PFSK-1 (cell line): ENCODE measurements around the gene RND3. TPM values are rescaled to one million over a fixed set of nuclear protein-coding genes. Genes with fewer than 3 reads are reported as not detected.
A peak's percentile ranks its signal among the peaks of the same experiment; 100 is the strongest.

ENCODE experiments used
- FOXP2 ChIP-seq: optimal IDR thresholded peaks from 2 replicates; pipeline ENCODE3; 2011; ENCODE audit warnings: borderline replicate concordance, control low read depth, inconsistent platforms; ENCODE audit not compliant: insufficient read depth; ENCODE audit errors: extremely low read length, extremely low read depth
- POLR2AphosphoS5 ChIP-seq: IDR thresholded peaks from 2 replicates; pipeline ENCODE4 v1.6.1; 2012; ENCODE audit warnings: low read depth, mild to moderate bottlenecking, control low read depth, low read length, moderate library complexity
- REST ChIP-seq, 2 experiments: IDR thresholded peaks; 2 replicates each; pipeline versions ENCODE4 v1.6.1 to v1.8.0; 2011 to 2012; ENCODE audit warnings: low read depth in 2 of 2, low read length in 2 of 2, control low read depth in 1 of 2, inconsistent platforms in 1 of 2, mild to moderate bottlenecking in 1 of 2, moderate library complexity in 1 of 2; ENCODE audit not compliant: insufficient read depth in 1 of 2
- SIN3A ChIP-seq: IDR thresholded peaks from 2 replicates; pipeline ENCODE4 v1.6.1; 2012; ENCODE audit warnings: mild to moderate bottlenecking, low read length, moderate library complexity, borderline replicate concordance; ENCODE audit not compliant: insufficient read depth
- TAF1 ChIP-seq: IDR thresholded peaks from 2 replicates; pipeline ENCODE4 v1.6.1; 2012; ENCODE audit warnings: low read length, control low read depth, borderline replicate concordance; ENCODE audit not compliant: insufficient read depth
- polyA plus RNA-seq: library from polyadenylated mRNA; unstranded; fragments of >200 nt; gene quantifications from one replicate; pipeline ENCODE4 v1.2.1, GENCODE V29; 2012; ENCODE audit warnings: low read depth, missing spikeins; ENCODE audit not compliant: insufficient read length

RND3 gene
- polyA plus RNA-seq: 31.2 TPM

DNA sequence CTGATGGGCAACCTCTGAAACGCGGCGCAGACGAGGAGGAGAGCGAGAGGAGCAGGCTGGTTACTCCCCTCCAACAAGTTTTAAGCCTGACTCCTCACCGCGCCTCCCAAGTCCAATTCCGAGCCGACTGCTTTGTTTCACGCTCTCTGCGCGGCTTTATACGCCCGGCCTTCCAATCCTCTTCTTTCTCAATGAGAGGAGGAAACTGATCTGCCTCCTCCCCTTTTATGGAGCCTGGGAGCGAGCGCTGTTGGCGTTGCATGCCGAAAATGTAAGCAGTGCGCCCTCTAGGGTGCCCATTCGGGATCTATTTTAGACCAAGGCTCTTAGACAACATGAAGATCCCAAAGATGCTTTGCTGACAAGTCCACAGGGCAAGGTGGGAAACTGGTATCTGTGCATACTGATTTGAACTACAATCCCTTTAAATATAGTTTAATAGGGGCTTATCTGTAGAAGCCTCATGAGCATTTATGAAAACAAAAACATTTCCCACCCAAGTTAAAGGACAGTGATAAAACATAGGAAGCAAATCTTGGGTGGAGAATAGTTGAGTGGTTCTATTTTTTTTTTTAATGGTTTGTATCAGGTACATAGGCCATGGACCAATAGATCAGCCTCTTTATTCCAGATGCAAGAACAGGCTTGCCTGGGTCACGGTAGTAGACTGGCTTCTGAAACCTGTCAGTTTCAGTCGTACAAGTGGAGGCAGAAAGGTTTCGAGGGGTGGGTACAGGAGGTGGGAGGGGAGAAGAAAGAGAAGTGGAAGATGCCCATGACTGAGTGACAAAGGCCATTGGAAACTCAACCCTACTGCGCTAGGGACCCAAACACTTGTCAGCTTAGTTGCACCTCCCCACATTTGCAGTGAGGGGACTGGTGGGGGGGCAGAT, at the start of gene RND3:
RND3 (minus strand) TSS at position 131 of the 893 bp plus-strand sequence. CDS start 250 bp downstream, outside the sequence.
- TF ChIP-seq TAF1 (peak; percentile 98), SIN3A (peak; percentile 63; the same call in 1 of the 2 replicates), POLR2AphosphoS5 (peak; percentile 99), FOXP2 (no peak), REST (IDR thresholded peaks at IDR 0.05; ENCODE audit: insufficient read depth in 1 of 2, low read depth in 2 of 2, low read length in 2 of 2) (peak in 1 of 2 experiments; percentile 59; a peak in 2 of 4 replicates)

- TF ChIP-seq POLR2AphosphoS5 (no peak), TAF1 (no peak), FOXP2 (no peak)
Measured at GRCh38 chr2:150535176-150535575, 47.7 kb upstream of the RND3 start.

GRCh38 chr2:150532879-150533278, 45.4 kb upstream of the RND3 start:
- TF ChIP-seq POLR2AphosphoS5 (no peak), REST (IDR thresholded peaks at IDR 0.05; ENCODE audit: insufficient read depth in 1 of 2, low read depth in 2 of 2, low read length in 2 of 2) (no peak), TAF1 (no peak), FOXP2 (no peak), SIN3A (no peak)

- TF ChIP-seq REST (IDR thresholded peaks at IDR 0.05; ENCODE audit: insufficient read depth in 1 of 2, low read depth in 2 of 2, low read length in 2 of 2) (no peak), TAF1 (no peak), SIN3A (no peak), FOXP2 (no peak), POLR2AphosphoS5 (no peak)
Measured at GRCh38 chr2:150532020-150532419, 44.6 kb upstream of the RND3 start.

DNA sequence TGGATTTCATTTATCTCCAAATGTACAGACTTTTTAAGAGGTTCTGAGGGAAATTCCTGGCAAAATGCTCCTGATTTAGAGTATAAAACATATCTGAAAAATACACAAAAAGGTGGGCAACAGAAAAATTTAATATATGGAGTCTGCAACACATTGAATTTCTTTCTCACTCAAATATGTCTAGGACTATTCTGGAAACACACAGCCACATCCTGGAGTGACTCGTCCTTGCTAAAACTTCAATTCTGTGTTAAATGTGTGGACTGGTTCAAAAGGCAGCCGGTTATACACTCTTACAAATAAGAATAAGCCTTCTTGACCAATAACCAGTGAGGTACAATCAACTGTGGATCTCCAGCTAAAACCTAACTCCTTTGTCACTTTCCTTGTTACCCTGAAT, 44.1 kb upstream of the RND3 start:
- TF ChIP-seq TAF1 (no peak), FOXP2 (no peak), REST (IDR thresholded peaks at IDR 0.05; ENCODE audit: insufficient read depth in 1 of 2, low read depth in 2 of 2, low read length in 2 of 2) (no peak), POLR2AphosphoS5 (no peak), SIN3A (no peak)
